Adrenal gland (tissue), 12 donors: ENCODE results near the gene SLC43A1. TPM values are rescaled to one million over a fixed set of nuclear protein-coding genes. Genes with fewer than 3 reads are reported as not detected.

Experiments
- DNase-seq, 7 donors: peaks; one replicate each; pipeline ENCODE4 v3.0.0-alpha.2; 2019 to 2020
- H3K27ac ChIP-seq, 5 donors: fragments of 200-600 bp; sonication (generic) in 4 of 5; 1 replicate in 3 of 5; 2 replicates in 2 of 5; pipeline versions ENCODE4 v1.5.1 to v1.8.0; 2016 to 2020; ENCODE audit warnings: mild to moderate bottlenecking in 1 of 5
- H3K27me3 ChIP-seq: fragments of 200-600 bp; 2 replicates; pipeline ENCODE4 v1.8.0; 2021
- H3K36me3 ChIP-seq, 2 donors: fragments of 200-600 bp; replicated peaks in 1 of 2; 1 replicate in 1 of 2; 2 replicates in 1 of 2; pipeline versions ENCODE4 v1.5.1 to v1.8.0; 2018 to 2022
- H3K4me1 ChIP-seq, 2 donors: fragments of 200-600 bp; replicated peaks in 1 of 2; 1 replicate in 1 of 2; 2 replicates in 1 of 2; pipeline versions ENCODE4 v1.5.1 to v1.8.0; 2018 to 2021
- H3K4me3 ChIP-seq, 4 donors: fragments of 200-600 bp; sonication (generic) in 3 of 4; one replicate each; pipeline ENCODE4 v1.5.1; 2016 to 2018
- H3K9me3 ChIP-seq, 3 donors: fragments of 200-600 bp; sonication (generic) in 1 of 3; replicated peaks in 1 of 3; 1 replicate in 2 of 3; 2 replicates in 1 of 3; pipeline versions ENCODE4 v1.5.1 to v1.8.0; 2016 to 2021
- POLR2A ChIP-seq, 2 donors: fragments of 450-650 bp; IDR thresholded peaks; one replicate each; pipeline ENCODE4 v1.6.1; 2017; ENCODE audit warnings: antibody characterized with exemption in 2 of 2, mild to moderate bottlenecking in 2 of 2, moderate library complexity in 1 of 2
- WGBS, 4 donors: extraction: QIAGEN DNeasy Blood & Tissue Kit in 2 of 4; methylation state at CpG; one replicate each; pipeline versions ENCODE4 v1.1.5 to v1.1.7; 2013 to 2017; 5-methylcytosine and 5-hydroxymethylcytosine counted together
- intact Hi-C, 2 donors: fragments of 100-400 bp; cut with DNase I; formaldehyde crosslinking; loops; one replicate each; pipeline versions ENCODE4 v1.14.1 to v1.15.0; 2022 to 2023
- polyA plus RNA-seq, 3 donors: library from polyadenylated mRNA; stranded (reverse); fragments of 200-250 nt in 2 of 3; fragments of 350-450 nt in 1 of 3; fragmentation: Illumina TruSeq in 1 of 3; extraction: RNeasy Lipid Tissue Mini Kit (QIAGEN cat#74804) in 1 of 3; gene quantifications; one replicate each; pipeline ENCODE4 v1.2.3, GENCODE V29; 2013 to 2014
- total RNA-seq, 9 donors: library from RNA; depleted of rRNA in 4 of 9; stranded (reverse); fragments of >200 nt in 4 of 9; fragments of 120-200 nt in 1 of 9; fragmentation: NEBNext Ultra II Directional in 1 of 9; extraction: Animal tissue kit (Norgen Biotek cat#: 25700) in 1 of 9; gene quantifications; one replicate each; pipeline versions ENCODE4 v1.1.0 to v1.2.4, GENCODE V29; 2013 to 2023
- TF ChIP-seq, protein P1 (sequence below), 6 experiments: fragments of 450-650 bp in 4 of 6; fragments of 200-600 bp in 2 of 6; sonication (generic) in 1 of 6; IDR thresholded peaks; 1 replicate in 5 of 6; 2 replicates in 1 of 6; pipeline versions ENCODE4 v1.5.1 to v1.8.0; 2016 to 2021; ENCODE audit warnings: antibody characterized with exemption in 6 of 6, mild to moderate bottlenecking in 2 of 6, moderate library complexity in 1 of 6
- donor health status: healthy with polysubstance abuse.
- donor health status: Bipolar disorder and iron deficiency.
- donor health status: DM: yes; HTN: yes; CAD: no.
- donor health status: DM: no; HTN: no; CAD: no.
- donor health status: DM: no; HTN: no; CAD: no.
- donor health status: DM: yes; HTN: yes; CAD: no.

SLC43A1 gene
- total and polyA plus RNA-seq, 12 donors = 3.8 to 32.3 (median 22.9) TPM

- peaks cover 0 to 5% of the 10 kb centered on the region in 2 donors for H3K36me3 ChIP-seq
- WGBS, 4 donors = 39 to 72% (median 60%) methylated on average over 3 of the region's 3 CpGs
- H3K4me1 ChIP-seq = peaks cover 7 to 12% of the 10 kb centered on the region in 2 donors
- no peaks in the 10 kb centered on the region for H3K9me3 ChIP-seq
- intact Hi-C loops = loop anchor here in 1 of 2 donors (10.0 kb wide), 1 partner anchor 139 kb away; no protein-coding TSS in a partner anchor
- no peak overlapping the region for H3K27ac ChIP-seq
- no peak for DNase-seq
- no peak for TF ChIP-seq POLR2A (IDR thresholded peaks at IDR 0.05)
- TF ChIP-seq, protein P1, sequence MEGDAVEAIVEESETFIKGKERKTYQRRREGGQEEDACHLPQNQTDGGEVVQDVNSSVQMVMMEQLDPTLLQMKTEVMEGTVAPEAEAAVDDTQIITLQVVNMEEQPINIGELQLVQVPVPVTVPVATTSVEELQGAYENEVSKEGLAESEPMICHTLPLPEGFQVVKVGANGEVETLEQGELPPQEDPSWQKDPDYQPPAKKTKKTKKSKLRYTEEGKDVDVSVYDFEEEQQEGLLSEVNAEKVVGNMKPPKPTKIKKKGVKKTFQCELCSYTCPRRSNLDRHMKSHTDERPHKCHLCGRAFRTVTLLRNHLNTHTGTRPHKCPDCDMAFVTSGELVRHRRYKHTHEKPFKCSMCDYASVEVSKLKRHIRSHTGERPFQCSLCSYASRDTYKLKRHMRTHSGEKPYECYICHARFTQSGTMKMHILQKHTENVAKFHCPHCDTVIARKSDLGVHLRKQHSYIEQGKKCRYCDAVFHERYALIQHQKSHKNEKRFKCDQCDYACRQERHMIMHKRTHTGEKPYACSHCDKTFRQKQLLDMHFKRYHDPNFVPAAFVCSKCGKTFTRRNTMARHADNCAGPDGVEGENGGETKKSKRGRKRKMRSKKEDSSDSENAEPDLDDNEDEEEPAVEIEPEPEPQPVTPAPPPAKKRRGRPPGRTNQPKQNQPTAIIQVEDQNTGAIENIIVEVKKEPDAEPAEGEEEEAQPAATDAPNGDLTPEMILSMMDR (IDR thresholded peaks at IDR 0.05) = no peak
- H3K27me3 ChIP-seq = no peaks in the 10 kb centered on the region
- H3K4me3 ChIP-seq = no peak overlapping the region
These were observed 32.0 kb downstream of the SLC43A1 start for GRCh38 chr11:57483562-57483918.

GRCh38 chr11:57482782-57483561, 32.5 kb downstream of the SLC43A1 start:
- DNase-seq = peak in 4 of 7 donors; percentile 22 to 39 (median 31)
- Histone ChIP-seq H3K27ac (no peak overlapping the region), H3K4me1 (peaks cover 7 to 12% of the 10 kb centered on the region in 2 donors), H3K4me3 (no peak overlapping the region), H3K9me3 (no peaks in the 10 kb centered on the region), H3K27me3 (no peaks in the 10 kb centered on the region), H3K36me3 (peaks cover 0 to 3% of the 10 kb centered on the region in 2 donors)
- WGBS, 4 donors = 2 to 15% (median 4%) methylated on average over 9 to 52 of the region's 52 CpGs
- TF ChIP-seq, protein P1 (IDR thresholded peaks at IDR 0.05) = peak; percentile 34 to 70 (median 56)
- TF ChIP-seq POLR2A (IDR thresholded peaks at IDR 0.05) = no peak
- intact Hi-C loops = loop anchor here in 1 of 2 donors (10.0 kb wide), 1 partner anchor 138 kb away; no protein-coding TSS in a partner anchor

- no peak overlapping the region for H3K4me3 ChIP-seq
- intact Hi-C loops = loop anchor here in 1 of 2 donors (10.0 kb wide), 1 partner anchor 137 kb away; no protein-coding TSS in a partner anchor
- no peaks in the 10 kb centered on the region for H3K27me3 ChIP-seq
- no peaks in the 10 kb centered on the region for H3K9me3 ChIP-seq
- WGBS, 4 donors = 20 to 24% (median 22%) methylated on average over 35 to 44 of the region's 44 CpGs
- no peaks in the 10 kb centered on the region for H3K36me3 ChIP-seq
- TF ChIP-seq POLR2A (IDR thresholded peaks at IDR 0.05) = no peak
- TF ChIP-seq, protein P1 (IDR thresholded peaks at IDR 0.05) = no peak
- H3K4me1 ChIP-seq = peaks cover 7 to 12% of the 10 kb centered on the region in 2 donors
- no peak overlapping the region for H3K27ac ChIP-seq
- DNase-seq = no peak
These were observed 33.4 kb downstream of the SLC43A1 start for GRCh38 chr11:57481915-57482781.

DNA sequence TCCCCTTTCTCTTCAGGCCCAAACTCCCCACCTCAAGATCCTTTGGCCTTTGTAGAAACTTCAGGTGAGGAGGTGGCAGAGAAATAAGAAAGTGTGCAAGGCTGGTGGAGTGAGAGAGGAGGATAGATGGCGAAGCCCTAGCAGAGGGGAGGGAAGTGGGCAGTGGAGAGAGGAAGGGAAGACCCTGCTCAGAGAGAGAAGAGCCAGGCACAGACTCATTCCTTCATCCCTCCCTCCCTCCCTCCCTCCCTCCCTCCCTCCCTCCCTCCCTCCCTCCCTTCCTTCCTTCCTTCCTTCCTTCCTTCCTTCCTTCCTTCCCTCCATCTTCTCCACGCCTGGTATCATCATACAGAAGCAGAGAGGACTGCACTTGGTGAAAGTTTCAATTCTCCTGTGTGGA, 34.2 kb downstream of the SLC43A1 start:
- Histone ChIP-seq H3K36me3 (no peaks in the 10 kb centered on the region), H3K9me3 (no peaks in the 10 kb centered on the region), H3K4me1 (peaks cover 12 to 18% of the 10 kb centered on the region in 2 donors), H3K4me3 (no peak overlapping the region), H3K27me3 (no peaks in the 10 kb centered on the region), H3K27ac (no peak overlapping the region)
- intact Hi-C loops = loop anchor here in 1 of 2 donors (10.0 kb wide), 1 partner anchor 137 kb away; no protein-coding TSS in a partner anchor
- TF ChIP-seq, protein P1 (IDR thresholded peaks at IDR 0.05) = no peak
- TF ChIP-seq POLR2A (IDR thresholded peaks at IDR 0.05) = no peak
- WGBS, 4 donors = 40 to 82% (median 71%) methylated on average over 1 to 2 of the region's 2 CpGs
- DNase-seq = no peak
